Measurements from ENCODE around the gene HEYL.

HEYL gene

DNA sequence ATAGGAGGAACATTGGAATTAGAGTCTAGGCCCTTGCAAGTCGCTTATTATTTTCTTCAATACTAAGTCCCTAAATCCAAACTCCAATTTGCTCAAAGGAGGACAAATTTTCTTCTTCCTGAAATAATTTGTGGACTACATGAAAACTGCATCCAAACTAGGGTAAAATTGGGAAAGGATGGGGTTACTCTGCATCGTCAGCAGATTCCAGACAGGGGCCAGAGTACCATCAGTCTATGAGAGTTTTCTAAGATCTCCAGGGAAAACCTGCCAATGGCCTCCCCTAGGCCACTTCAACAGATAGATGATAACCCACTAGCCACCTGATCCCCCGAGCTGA lies 508 bp downstream of the HEYL start:
- DNase-seq (ENCODE audit: low read depth in 2 of 2), result no peak

DNA sequence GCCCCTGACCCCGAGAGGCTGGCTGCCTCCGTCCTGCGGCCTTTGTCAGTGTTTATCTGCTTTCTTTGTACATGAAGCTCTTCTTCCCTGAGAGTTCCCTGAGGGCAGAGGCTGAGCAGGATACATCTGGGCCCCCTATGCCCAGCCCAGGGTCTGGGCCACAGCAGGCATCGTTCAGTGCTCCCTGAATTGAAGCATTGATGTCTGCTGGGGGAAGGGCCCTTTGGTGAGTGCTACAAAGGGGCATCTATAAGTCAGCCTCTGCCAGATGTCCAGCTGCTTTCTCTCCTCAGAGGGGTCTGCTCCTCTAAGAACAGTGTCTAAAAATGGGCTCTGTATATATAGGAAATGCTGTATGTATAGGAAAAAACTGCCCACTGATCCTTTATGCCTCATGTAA lies 2.1 kb downstream of the HEYL start:
- DNase-seq (ENCODE audit: low read depth in 2 of 2), result no peak

DNA sequence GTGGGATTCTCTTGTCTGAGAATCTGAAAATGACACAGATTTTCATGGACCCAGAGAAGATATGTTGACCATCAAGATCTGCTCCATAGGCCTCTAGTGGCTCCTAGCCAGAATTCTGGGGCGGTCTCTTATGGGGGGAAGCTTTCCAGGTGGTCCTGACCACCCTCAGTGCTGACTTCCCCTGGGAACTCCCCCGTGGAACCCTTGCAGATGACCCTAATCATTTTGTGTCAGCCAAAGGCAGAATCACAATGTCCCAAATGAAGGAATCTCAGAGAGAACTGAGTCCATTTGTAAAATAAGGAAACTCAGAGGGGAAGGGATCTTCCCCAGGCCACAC lies 3.6 kb downstream of the HEYL start:
- DNase-seq (ENCODE audit: low read depth in 2 of 2), result no peak

DNA sequence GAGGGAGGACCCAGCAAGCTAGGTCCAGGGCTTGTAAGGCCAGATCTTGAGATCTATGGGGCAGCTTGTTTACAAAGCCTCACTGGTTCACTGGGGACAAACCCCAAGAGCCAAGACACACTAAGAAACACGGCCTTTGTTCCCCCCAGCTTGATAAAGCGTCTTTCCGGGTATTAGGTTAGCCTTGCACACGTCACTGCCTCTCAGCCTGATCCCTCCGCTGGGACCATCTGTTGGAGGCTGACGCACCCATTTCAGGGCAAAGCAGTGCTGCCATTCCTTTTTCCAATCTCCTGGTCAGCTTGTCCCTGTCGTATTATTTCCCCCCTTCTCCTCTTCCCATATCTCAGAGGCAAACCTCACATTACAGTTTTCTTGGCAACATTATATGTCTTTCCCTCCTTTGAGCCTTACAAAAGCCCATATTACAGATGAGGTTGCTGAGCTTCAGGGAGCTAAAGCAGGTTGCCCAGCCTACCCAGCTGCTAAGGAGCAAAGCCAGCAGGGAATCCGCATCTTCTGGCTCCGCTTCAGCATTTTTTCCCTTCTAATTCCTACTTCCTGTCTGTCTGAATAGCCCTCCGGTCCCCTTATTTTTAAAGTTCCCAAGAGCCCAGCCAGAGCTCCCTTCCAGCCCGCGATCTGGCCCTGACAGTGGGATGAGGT lies 4.1 kb downstream of the HEYL start:
- no peak for DNase-seq (ENCODE audit: low read depth in 2 of 2)

GRCh38 chr1:39633422-39633821 lies 6.0 kb downstream of the HEYL start:
- no peak for DNase-seq (ENCODE audit: low read depth in 2 of 2)

GRCh38 chr1:39632682-39633417 lies 6.6 kb downstream of the HEYL start:
- no peak for DNase-seq (ENCODE audit: low read depth in 2 of 2)

DNA sequence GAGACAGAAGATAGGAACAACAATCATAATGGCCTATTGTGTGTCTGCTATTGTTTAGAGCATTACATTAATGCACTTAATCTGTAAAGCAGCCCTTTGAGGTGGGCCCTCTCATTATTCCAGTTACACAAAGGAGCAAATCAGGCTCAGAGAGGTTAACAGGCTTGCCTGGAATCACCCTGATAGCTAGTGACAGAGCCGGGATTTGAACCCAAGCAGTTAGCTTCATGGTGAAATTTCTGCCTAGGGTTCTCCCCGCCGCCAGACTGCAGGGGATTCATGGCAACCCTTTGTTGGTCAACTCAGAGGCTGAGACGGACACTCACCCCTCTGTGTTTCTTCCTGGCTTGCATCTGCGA lies 7.1 kb downstream of the HEYL start:
- DNase-seq (ENCODE audit: low read depth in 2 of 2), result no peak

DNA sequence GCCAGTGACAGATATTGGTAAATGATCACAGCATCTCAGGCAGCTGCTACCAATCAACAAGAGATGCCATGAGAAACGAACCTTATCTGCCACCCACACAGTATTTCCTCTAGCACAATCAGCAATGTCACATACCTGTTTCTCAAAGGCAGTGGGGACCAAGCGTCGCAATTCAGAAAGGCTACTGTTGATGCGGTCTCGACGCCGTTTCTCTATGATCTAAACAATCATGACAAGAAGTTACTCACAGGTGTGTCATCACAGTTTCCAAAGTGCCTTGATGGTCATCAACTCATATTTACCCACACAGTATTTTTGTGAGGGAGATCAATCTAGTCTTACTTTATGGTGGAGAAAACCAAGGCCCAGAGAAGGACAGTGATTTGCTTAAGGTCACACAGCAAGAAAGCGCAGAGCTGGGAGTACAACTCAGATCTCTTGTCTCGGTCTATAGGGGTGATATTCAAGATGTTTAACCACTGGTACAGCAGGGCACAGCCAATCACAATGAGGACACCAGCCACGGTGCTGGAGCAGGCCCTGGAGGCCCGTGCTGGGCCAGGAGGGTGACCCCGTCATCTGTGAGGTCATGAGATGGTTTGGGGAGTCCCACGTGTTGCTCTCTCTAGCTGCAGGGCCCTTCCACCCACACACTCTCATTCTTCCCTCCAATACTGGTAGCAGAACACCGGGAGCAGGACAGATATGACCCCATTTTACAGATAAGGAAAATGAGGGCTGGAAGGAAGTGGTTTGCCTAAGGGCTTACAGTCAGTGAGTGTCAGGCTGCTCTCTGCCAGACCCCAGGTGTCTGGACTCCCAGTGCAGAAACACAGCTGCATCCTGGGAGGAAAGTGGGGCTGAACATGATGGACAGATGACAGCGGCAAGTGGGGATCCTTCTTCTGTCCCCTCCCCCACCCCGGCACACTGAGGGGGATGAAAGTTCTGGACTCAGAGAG lies 7.8 kb downstream of the HEYL start:
- no peak for DNase-seq (ENCODE audit: low read depth in 2 of 2)

DNA sequence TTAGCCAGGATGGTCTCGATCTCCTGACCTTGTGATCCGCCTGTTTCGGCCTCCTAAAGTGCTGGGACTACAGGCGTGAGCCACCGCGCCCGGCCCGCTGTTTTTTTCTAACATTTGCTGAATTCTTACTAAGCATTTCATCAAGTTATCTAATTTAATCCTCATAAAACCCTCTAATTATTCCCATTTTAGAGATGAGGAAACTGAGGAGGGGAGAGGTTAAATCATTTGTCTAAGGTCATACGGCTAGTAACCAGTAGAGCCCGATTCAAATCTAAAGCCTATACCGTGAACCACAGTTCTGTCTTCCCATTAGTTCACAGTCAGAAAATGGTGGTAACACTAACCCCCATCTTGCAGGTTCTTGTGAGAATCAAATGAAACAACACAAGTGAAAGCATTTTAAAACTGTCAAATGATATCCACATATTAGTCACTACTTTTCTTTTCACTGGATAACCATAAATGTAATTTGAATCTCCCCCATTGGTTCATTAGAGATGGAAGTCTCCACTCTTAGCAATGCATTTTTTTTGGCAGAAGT lies 10.6 kb downstream of the HEYL start:
- no peak for DNase-seq (ENCODE audit: low read depth in 2 of 2)

- DNase-seq (ENCODE audit: low read depth in 2 of 2), result no peak
These were observed 12.8 kb downstream of the HEYL start for GRCh38 chr1:39626646-39627045.

DNA sequence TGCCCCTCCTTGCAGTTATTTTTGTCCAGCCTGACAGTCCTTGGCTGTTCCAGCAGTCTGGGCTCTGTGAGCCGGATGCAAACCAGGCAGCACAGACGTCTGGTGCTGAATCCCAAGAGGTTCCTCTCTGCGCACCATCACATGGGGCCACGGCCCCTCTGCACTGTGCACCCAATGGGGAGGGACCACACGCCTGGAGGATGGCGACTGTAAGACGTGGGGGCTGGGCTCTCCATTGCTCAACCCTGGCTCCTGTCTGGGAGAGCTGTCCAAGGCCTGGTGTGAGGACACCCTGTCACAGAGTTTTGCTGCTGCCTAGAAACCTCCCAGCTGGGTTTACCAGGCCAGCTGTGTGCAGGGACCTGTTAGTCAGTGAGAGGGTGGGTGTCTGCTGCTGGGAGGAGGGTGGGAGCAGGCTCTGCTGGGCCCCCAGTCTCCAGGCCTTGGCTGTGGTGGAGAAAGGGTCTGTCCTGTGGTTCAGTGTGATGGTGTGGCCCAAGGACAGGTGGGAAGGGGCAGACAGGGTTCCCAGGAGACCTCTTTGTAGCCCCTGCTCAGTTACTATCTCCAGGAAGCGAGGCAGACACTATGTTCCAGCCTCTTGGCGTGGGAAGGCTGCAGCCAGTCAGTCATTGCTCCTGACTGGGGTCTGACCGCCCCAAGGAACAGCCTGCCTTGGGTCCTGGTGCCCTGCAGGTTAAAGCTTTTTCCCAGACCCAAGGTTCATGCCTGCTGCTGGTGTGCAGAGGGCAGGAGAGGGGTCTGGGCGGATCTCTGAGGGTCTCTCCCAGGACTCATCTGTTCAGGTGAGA lies 13.8 kb downstream of the HEYL start:
- DNase-seq (ENCODE audit: low read depth in 2 of 2), result no peak

DNA sequence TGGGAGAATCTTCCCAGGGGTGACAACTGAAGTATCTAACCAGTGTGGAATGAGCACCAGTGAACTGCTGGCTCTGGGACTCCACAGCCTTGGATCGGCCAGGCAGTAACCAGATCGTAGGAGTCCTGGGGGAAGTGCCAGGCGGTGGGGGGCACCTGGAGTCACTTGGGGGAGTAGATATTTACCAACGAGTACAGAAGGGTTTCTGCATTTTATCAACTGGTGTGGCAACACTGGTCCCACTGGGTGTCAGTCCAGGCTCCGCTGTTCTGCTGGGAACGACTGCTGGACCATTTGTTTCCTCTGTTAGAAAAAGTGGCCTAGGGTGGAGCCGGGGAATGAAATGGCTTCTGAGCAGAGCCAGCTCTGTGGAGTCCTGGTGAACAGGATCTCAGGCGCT lies 14.4 kb downstream of the HEYL start:
- DNase-seq (ENCODE audit: low read depth in 2 of 2), result no peak

- DNase-seq (ENCODE audit: low read depth in 2 of 2), result no peak
These were observed 16.4 kb downstream of the HEYL start for GRCh38 chr1:39623053-39623452.

DNA sequence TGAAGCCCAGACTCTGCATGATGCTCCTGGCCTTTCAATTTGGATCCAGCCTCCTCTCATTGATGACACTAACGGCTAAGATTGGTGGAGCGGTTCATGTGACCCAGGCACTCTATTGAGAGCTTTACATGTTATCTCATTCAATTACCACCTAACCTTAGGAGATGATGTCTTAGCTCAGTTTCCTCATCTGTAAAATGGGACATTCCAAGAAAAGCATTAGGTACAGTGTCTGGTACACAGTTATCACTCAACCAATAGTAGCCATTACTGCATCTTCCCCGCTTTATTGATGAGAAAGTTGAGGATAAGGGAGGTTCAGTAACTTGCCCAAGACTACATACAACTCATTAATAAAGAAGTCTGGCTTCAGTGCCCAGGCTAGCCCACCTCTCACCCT lies 17.0 kb downstream of the HEYL start:
- DNase-seq (ENCODE audit: low read depth in 2 of 2), result no peak

DNA sequence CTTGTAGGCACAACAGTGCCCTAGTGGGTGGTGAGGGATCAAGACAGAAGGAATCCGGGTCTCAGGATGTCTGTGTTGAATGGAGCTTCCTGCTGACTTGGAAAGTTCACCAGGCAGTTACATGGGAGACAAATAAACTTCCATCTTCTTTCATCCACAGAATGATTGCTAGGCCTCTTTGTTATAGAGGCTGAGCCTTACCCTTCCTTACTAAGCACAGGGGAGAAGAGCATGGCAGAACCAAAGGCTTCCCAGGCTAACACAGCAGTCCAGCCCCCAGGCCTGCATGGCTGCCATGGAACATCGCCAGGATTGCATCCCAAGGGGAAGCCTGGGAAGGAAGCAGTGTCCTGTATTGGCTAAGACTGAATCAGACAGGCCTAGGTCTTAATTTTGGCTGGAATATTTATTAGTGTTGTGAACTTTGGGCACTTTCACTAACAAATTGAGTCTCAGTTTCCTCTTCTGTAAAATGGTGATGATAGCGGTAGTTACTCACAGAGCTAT lies 18.7 kb downstream of the HEYL start:
- no peak for DNase-seq (ENCODE audit: low read depth in 2 of 2)

- DNase-seq (ENCODE audit: low read depth in 2 of 2), result no peak
These were observed 21.9 kb downstream of the HEYL start for GRCh38 chr1:39617488-39618049.

DNA sequence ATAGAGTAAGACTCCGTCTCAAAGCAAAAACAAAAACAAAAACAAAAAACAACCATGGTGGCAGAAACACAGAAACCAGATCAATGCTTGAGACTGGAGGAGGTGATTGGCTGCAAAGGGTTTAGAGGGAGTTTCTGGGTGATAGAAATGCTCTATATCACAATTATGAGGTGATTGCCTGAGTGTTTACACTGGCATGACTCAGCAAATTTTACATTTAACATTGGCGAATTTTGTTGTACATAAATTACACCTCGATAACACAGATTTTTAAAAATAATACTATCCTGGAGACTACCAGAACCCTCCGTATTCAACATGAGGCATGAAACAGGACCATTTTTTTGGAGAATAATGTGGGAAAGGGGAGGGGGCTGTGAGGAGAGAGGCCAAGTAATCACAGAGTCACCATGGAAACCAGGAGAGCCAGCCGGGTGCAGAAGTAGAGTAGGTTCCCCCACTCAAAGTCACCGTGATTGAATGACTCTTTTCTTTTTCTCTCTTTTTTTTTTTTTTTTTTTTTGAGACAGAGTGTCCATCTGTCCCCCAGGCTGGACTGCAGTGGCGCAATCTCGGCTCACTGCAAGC lies 24.3 kb downstream of the HEYL start:
- DNase-seq (ENCODE audit: low read depth in 2 of 2), result no peak

DNA sequence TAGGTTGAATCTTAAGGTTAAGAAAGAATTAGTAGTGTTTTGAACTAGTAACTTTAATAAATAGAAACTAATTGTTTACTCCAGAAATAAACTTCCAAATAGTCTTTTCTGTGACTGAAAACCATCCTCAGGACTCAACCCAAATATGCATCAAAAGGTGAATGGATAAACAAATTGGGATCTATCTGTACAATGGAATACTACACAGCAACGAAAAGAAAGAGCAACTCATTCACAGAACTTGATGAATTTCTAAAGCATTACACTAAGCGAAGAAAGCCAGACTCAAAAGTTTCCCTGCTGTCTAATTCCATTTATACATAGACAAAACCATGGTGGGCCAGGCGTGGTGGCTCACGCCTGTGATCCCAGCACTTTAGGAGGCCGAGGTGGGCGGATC lies 25.0 kb downstream of the HEYL start:
- DNase-seq (ENCODE audit: low read depth in 2 of 2), result no peak

- DNase-seq (ENCODE audit: low read depth in 2 of 2), result no peak
These were observed 26.2 kb downstream of the HEYL start for GRCh38 chr1:39613250-39613649.

GRCh38 chr1:39609618-39610331 lies 29.7 kb downstream of the HEYL start:
- DNase-seq (ENCODE audit: low read depth in 2 of 2), result peak; percentile 73 to 81

All from activated CD4-positive, alpha-beta T cell treated with anti-CD3 and anti-CD28 coated beads for 24 hours (primary cell).